ENCODE measurements around the gene TBPL2. TPM values are rescaled to one million over a fixed set of nuclear protein-coding genes. Genes with fewer than 3 reads are reported as not detected.
"Not testable (repeated sequence)": the region's sequence is repeated elsewhere in the genome, so short reads cannot be mapped to it uniquely, and the experiment has no call there.

Gene TBPL2
- total RNA-seq, 1 donor, result not detected

DNA sequence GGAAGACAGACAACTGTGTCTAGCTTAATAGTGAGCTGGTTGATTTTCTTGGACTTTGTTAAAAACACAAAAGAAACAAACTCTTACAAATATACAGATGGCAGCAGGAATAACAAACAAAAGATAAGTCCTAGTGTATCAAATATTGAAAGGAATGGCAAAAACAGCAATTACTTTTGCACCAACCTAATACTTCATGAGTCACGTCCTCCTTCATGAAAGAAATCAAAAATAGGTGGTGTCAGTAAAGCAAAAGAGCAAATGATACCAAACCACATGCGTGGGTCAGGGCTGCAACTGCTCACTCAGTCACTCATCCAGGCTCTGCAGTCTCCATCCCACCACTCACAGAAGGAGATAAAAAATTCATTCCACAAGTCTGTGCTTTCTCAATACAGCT, 40.6 kb downstream of the TBPL2 start:
- no peak overlapping the region for H3K4me3 ChIP-seq (ENCODE audit: low read length)
- no peaks in the 10 kb centered on the region for H3K4me1 ChIP-seq (ENCODE audit: insufficient read depth, low read length)
- H3K27me3 ChIP-seq (ENCODE audit: insufficient read depth, low read length), result no peaks in the 10 kb centered on the region
- no peaks in the 10 kb centered on the region for H3K9me3 ChIP-seq (ENCODE audit: low read depth, low read length)

DNA sequence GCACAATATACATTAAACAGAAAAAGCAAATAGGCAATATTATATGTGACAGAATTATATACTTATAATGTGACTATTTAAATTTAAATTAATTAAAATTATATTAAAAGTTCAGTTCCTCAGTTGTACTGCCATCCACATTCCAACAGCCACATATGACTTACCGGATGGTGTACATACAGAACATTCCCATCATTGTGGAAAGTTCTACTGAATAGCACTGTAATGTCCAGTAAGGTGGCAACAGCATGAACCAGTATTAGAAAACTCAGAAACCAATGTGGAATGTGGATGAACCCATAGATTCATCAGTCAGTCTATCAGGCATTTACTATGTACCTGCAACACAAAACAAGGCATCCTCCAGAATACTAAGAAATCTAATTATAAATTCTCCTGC, 41.2 kb downstream of the TBPL2 start:
- Histone ChIP-seq H3K4me3 (ENCODE audit: low read length) (no peak overlapping the region), H3K27me3 (ENCODE audit: insufficient read depth, low read length) (no peaks in the 10 kb centered on the region), H3K9me3 (ENCODE audit: low read depth, low read length) (no peaks in the 10 kb centered on the region), H3K4me1 (ENCODE audit: insufficient read depth, low read length) (no peaks in the 10 kb centered on the region)

DNA sequence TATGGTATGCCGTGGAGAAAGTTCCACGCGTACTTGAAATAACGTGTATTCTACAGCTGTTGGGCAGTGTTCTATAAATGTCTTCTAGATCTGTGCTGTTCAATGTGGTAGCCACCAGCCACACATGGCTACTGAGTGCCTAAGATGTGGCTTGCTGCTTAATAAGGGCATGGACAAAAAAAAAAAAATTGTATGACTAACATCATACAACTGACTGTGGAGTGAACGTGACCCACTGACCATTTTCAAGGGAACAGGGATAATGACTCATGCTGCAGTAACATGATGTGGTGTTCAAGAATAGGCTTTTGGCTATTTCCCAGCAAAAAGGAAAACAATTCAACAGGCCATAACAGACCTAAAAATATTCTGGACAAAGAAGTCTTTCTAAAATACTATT, 41.7 kb downstream of the TBPL2 start:
- Histone ChIP-seq H3K4me1 (ENCODE audit: insufficient read depth, low read length) (no peaks in the 10 kb centered on the region), H3K4me3 (ENCODE audit: low read length) (no peak overlapping the region), H3K27me3 (ENCODE audit: insufficient read depth, low read length) (no peaks in the 10 kb centered on the region), H3K9me3 (ENCODE audit: low read depth, low read length) (no peaks in the 10 kb centered on the region)

DNA sequence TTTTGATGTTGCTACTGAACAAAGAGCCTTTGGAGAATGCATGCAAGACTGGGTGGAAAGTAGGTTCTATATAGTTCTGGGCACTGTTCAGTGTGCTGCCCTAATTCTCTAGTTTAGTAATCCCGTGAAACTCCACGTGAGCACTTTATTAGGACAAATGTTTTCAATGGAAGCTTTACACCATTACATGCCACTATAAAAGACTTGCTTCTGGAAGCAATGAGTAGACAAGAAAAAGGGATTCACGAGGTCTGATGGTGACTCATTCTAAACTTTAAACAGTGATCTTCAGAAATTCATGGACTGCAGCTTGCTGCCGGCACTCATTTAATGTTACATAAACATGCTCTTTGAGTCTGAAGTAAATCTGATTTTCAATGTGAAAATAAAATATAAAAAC, 51.1 kb downstream of the TBPL2 start:
- H3K4me3 ChIP-seq (ENCODE audit: low read length), result no peak overlapping the region
- H3K27me3 ChIP-seq (ENCODE audit: insufficient read depth, low read length), result no peaks in the 10 kb centered on the region
- H3K4me1 ChIP-seq (ENCODE audit: insufficient read depth, low read length), result no peaks in the 10 kb centered on the region
- H3K9me3 ChIP-seq (ENCODE audit: low read depth, low read length), result no peaks in the 10 kb centered on the region

DNA sequence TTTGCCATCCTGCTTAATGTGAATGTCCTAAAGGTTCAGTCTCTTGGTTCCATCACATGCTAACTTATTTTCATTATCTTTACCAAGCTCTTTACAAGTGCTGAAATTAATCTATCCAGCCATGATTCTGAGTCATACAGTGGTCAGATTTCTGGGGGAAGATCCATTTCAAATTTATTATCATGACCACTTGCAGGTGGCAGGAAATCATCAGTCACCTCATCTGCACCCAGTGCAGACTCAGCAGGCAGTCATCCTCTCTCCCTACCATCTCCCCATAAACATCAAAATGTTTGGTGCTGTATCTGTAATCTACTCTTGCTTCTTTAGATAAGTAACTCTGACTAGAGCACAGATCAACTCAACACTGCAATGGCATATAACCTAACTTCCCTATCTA, 52.3 kb downstream of the TBPL2 start:
- no peaks in the 10 kb centered on the region for H3K27me3 ChIP-seq (ENCODE audit: insufficient read depth, low read length)
- H3K4me3 ChIP-seq (ENCODE audit: low read length), result no peak overlapping the region
- H3K9me3 ChIP-seq (ENCODE audit: low read depth, low read length), result no peaks in the 10 kb centered on the region
- no peaks in the 10 kb centered on the region for H3K4me1 ChIP-seq (ENCODE audit: insufficient read depth, low read length)

DNA sequence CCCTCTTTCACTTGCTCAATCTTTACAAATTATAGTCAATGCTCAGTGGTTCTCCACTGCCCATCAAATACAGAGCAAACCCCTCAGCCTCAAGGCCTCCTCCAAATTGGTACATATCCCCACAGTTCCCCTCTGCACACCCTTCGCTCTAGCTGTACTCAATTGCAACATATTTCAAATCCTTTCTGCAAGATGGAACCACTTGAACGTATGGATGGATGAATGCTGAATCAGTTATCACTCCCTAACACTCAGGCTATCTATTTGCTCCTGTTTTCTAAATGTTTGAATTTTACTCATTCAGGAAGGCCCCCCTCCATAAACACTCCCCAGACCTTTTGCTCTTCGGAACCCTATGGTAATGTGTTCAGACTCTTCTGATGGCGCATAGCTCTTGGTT, 53.3 kb downstream of the TBPL2 start:
- Histone ChIP-seq H3K4me1 (ENCODE audit: insufficient read depth, low read length) (no peaks in the 10 kb centered on the region), H3K27me3 (ENCODE audit: insufficient read depth, low read length) (no peaks in the 10 kb centered on the region), H3K9me3 (ENCODE audit: low read depth, low read length) (no peaks in the 10 kb centered on the region), H3K4me3 (ENCODE audit: low read length) (no peak overlapping the region)

DNA sequence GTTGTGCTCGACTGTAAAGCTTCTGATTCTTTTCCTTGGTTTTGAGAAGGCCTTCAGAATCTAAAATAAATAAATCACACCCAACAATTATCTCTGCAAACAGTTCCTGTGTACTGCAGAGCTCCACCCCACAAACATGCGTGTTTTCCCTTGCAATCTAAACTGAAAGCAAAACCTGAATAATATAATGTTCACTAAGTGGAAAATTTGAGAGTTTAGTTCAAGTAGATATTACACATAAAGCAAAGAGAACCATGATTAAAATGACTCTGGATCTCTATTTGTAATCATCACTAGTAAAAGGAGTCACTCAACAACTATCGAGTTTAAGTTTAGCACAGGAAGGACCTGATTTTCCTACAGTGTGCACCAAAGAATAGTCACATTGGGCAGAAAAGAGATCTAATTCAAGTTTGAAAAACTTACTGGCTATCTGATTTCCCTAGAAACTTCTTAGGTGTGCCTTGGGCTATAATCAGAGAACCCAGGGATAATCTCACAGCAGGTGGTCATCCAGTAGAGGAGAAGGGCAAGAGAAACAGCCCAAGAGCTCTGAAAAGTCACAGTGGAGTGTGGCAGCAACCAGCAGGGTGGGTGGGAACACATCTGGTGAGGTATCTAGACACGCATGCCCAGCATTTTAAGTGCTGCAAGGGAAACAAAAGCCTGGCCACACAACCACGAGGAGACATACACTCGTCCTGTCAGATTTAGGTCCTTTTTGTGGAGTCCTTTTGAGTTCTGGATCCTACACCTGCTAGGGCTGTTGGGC, 54.2 kb downstream of the TBPL2 start:
- no peaks in the 10 kb centered on the region for H3K27me3 ChIP-seq (ENCODE audit: insufficient read depth, low read length)
- H3K4me3 ChIP-seq (ENCODE audit: low read length), result no peak overlapping the region
- no peaks in the 10 kb centered on the region for H3K4me1 ChIP-seq (ENCODE audit: insufficient read depth, low read length)
- no peaks in the 10 kb centered on the region for H3K9me3 ChIP-seq (ENCODE audit: low read depth, low read length)

DNA sequence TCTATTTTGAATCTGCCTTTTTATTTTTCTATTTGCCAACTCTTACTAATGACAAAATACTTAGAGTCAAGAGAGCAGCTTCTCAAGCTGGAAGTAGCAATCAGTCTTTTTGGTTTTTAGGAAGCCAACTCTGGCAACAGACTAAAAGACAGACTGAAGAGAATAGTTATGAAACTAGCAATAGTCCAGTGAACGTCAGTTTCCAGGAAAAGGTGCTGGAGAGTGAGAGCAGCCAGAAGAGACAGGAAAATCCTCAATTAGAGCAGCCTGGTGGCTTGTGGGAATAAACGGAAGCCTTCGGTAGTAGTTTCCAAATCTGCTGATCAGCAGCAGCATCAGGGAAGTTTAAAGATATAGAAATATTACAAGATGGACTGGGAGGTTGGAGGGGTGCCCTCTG, 55.9 kb downstream of the TBPL2 start:
- Histone ChIP-seq H3K9me3 (ENCODE audit: low read depth, low read length) (no peaks in the 10 kb centered on the region), H3K4me1 (ENCODE audit: insufficient read depth, low read length) (no peaks in the 10 kb centered on the region), H3K4me3 (ENCODE audit: low read length) (no peak overlapping the region), H3K27me3 (ENCODE audit: insufficient read depth, low read length) (no peaks in the 10 kb centered on the region)

DNA sequence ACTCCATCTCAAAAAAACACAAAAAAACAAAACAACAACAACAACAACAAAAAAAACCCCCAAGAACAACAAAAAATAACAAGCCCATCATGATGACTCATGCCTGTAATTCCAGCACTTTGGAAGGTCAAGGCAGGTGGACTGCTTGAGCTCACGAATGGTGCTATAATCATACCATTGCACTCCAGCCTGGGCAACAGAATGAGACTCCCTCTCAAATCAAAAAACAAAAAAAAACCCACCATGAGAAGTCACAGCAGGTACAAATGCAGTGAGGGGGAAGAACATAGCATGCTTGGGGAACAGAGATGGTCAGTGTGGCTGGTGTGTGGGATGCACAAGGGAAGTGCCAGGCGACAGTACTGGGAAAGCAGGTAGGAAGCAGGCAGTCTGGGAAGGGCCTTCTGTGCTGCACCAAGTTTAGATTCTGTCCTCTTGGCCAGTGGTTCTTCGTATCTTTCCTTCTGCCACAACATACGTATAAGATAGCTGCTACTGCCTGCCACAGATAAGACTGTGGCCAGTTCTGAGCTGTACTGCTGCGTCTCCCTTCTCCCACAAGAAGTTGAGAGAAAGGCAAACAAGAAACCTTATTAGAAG, 56.8 kb downstream of the TBPL2 start:
- no peaks in the 10 kb centered on the region for H3K9me3 ChIP-seq (ENCODE audit: low read depth, low read length)
- no peaks in the 10 kb centered on the region for H3K4me1 ChIP-seq (ENCODE audit: insufficient read depth, low read length)
- H3K27me3 ChIP-seq (ENCODE audit: insufficient read depth, low read length), result no peaks in the 10 kb centered on the region
- H3K4me3 ChIP-seq (ENCODE audit: low read length), result no peak overlapping the region

DNA sequence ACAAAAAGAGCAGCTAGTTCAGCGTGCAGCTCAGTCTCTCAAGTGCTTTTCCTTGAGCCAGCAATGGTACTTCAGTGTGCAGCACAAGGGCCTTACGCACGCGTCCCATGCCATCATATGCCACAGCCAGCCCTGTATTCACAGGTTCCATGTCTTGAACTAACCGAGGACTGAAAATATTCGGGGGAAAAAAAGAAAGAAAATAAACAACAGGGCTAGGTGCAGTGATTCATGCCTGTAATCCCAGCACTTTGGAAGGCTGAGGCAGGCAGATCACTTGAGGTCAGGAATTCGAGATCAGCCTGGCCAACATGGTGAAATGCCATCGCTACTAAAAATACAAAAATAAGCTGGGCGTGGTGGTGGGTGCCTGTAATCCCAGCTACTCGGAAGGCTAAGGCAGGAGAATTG, 57.4 kb downstream of the TBPL2 start:
- not testable (repeated sequence) for H3K27me3 ChIP-seq (ENCODE audit: insufficient read depth, low read length); H3K9me3 ChIP-seq (ENCODE audit: low read depth, low read length); H3K4me1 ChIP-seq (ENCODE audit: insufficient read depth, low read length); H3K4me3 ChIP-seq (ENCODE audit: low read length)

DNA sequence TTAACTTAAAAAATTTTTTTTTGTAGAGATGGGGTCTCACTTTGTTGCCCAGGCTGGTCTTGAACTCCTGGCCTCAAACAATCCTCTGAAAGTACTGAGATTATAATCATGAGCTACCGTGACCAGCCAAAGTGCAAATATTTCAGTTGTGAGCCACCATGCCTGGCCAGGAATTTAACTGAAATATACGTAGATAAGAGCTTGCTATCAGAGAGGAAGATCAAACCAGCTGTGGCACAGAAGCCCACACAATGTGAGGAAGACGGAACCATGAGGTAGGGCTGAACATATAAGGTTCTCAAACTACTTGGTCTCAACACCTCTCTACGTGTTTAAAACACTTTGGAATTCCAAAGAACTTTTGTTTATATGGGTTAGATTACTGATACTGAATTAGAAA, 57.9 kb downstream of the TBPL2 start:
- H3K9me3 ChIP-seq (ENCODE audit: low read depth, low read length), result no peaks in the 10 kb centered on the region
- no peak overlapping the region for H3K4me3 ChIP-seq (ENCODE audit: low read length)
- H3K27me3 ChIP-seq (ENCODE audit: insufficient read depth, low read length), result no peaks in the 10 kb centered on the region
- H3K4me1 ChIP-seq (ENCODE audit: insufficient read depth, low read length), result no peaks in the 10 kb centered on the region

DNA sequence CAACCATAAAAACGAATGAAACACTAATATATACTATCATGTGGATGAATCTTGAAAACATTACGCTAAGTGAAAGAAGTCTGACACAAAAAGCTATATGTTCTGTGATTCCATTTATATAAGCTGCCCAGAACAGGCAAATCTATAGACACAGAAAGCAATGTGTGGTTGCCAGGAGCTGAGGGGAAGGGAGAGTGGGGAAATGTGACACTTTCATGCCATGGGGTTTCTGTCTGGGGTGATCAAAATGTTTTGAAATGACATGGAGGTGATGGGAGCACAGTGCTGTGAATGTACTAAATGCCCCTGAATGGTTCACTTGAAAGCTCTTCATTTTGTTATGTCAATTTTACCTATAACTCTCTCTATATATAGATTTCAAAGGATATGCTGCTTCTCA, 58.9 kb downstream of the TBPL2 start:
- Histone ChIP-seq H3K27me3 (ENCODE audit: insufficient read depth, low read length) (no peaks in the 10 kb centered on the region), H3K9me3 (ENCODE audit: low read depth, low read length) (no peaks in the 10 kb centered on the region), H3K4me3 (ENCODE audit: low read length) (no peak overlapping the region), H3K4me1 (ENCODE audit: insufficient read depth, low read length) (no peaks in the 10 kb centered on the region)

DNA sequence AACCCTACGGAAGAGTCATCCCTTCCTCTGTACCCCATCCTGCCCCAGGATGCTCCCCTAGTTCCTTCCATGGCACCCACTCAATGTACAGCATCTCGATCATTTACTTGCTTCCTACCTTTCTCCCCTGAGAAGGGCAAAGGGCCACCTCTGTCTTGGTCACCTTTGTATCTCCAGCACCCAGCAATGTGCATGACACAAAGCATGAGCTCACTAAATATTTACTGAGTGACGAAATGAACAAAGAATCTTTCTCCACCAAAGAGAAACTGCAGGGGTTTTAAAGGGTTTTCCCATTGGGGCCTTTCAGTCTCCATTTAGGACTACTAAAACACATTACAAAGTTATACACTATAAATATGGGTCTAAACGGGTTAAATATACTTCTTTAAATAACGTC, 59.4 kb downstream of the TBPL2 start:
- Histone ChIP-seq H3K4me3 (ENCODE audit: low read length) (no peak overlapping the region), H3K27me3 (ENCODE audit: insufficient read depth, low read length) (no peaks in the 10 kb centered on the region), H3K4me1 (ENCODE audit: insufficient read depth, low read length) (no peaks in the 10 kb centered on the region), H3K9me3 (ENCODE audit: low read depth, low read length) (no peaks in the 10 kb centered on the region)

DNA sequence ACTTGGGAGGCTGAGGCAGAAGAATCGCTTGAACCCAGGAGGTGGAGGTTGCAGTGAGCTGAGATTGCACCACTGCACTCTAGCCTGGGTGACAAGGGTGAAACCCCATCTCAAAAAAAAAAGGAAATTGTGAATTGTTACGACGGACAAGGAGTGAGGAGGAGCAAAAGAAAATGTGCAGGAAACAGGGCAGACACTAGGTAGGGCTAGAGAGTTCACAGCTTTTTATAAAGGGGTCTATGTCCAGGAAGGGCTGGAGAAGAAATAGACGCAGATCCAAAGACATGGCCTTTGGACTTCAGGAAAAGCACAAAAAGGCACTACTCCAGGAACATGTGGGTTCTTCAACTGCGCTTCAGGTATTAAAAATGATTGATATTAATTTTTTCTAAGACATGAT, 63.2 kb downstream of the TBPL2 start:
- Histone ChIP-seq H3K4me1 (ENCODE audit: insufficient read depth, low read length) (peaks cover 6% of the 10 kb centered on the region), H3K4me3 (ENCODE audit: low read length) (no peak overlapping the region), H3K9me3 (ENCODE audit: low read depth, low read length) (no peaks in the 10 kb centered on the region), H3K27me3 (ENCODE audit: insufficient read depth, low read length) (no peaks in the 10 kb centered on the region)

DNA sequence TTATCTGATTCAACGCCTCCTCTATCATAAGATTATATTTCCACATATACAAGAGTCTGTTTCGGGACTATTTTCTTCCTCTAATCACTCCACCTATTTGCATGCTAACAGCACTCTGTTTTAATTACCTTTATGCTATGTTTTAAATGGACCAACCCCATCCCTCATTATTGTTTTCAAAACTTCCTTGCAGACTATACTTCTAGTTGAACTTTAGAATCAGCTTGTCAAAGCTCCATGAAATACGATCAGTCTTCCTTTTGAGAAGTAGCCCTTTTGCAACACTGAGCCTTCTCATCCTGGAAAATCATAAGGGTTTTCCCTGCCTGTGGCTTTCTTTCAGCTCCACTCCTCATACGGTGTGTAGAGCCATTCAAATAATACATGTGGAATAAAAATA, 65.6 kb downstream of the TBPL2 start:
- Histone ChIP-seq H3K4me1 (ENCODE audit: insufficient read depth, low read length) (peaks cover 6% of the 10 kb centered on the region), H3K27me3 (ENCODE audit: insufficient read depth, low read length) (no peaks in the 10 kb centered on the region), H3K9me3 (ENCODE audit: low read depth, low read length) (no peaks in the 10 kb centered on the region), H3K4me3 (ENCODE audit: low read length) (no peak overlapping the region)
